Measurements from ENCODE around the gene ITGB8.

Gene ITGB8

GRCh38 chr7:20417260-20417659, 86.6 kb downstream of the ITGB8 start:
- no peaks in the 10 kb centered on the region for H3K27me3 ChIP-seq (ENCODE audit: control insufficient read depth, insufficient read depth, low read length)
- H3K36me3 ChIP-seq (ENCODE audit: control insufficient read depth, insufficient read depth, low read length), result no peaks in the 10 kb centered on the region
- no peaks in the 10 kb centered on the region for H3K4me1 ChIP-seq (ENCODE audit: control insufficient read depth, insufficient read depth, low read length)
- no peak overlapping the region for H3K4me3 ChIP-seq (ENCODE audit: low read length)
- no peaks in the 10 kb centered on the region for H3K9me3 ChIP-seq (ENCODE audit: control insufficient read depth, low read length)
- no peak overlapping the region for H3K9ac ChIP-seq (ENCODE audit: low read length)

GRCh38 chr7:20417675-20418382, 87.1 kb downstream of the ITGB8 start:
- Histone ChIP-seq H3K9ac (ENCODE audit: low read length) (no peak overlapping the region), H3K4me3 (ENCODE audit: low read length) (no peak overlapping the region), H3K36me3 (ENCODE audit: control insufficient read depth, insufficient read depth, low read length) (no peaks in the 10 kb centered on the region), H3K27me3 (ENCODE audit: control insufficient read depth, insufficient read depth, low read length) (no peaks in the 10 kb centered on the region), H3K9me3 (ENCODE audit: control insufficient read depth, low read length) (no peaks in the 10 kb centered on the region), H3K4me1 (ENCODE audit: control insufficient read depth, insufficient read depth, low read length) (no peaks in the 10 kb centered on the region)

- Histone ChIP-seq H3K4me1 (ENCODE audit: control insufficient read depth, insufficient read depth, low read length) (no peaks in the 10 kb centered on the region), H3K36me3 (ENCODE audit: control insufficient read depth, insufficient read depth, low read length) (no peaks in the 10 kb centered on the region), H3K27me3 (ENCODE audit: control insufficient read depth, insufficient read depth, low read length) (no peaks in the 10 kb centered on the region), H3K9ac (ENCODE audit: low read length) (no peak overlapping the region), H3K4me3 (ENCODE audit: low read length) (no peak overlapping the region), H3K9me3 (ENCODE audit: control insufficient read depth, low read length) (no peaks in the 10 kb centered on the region)
These were observed 93.8 kb downstream of the ITGB8 start for GRCh38 chr7:20424500-20424899.

GRCh38 chr7:20430664-20431063, 100.0 kb downstream of the ITGB8 start:
- Histone ChIP-seq H3K4me1 (ENCODE audit: control insufficient read depth, insufficient read depth, low read length) (no peaks in the 10 kb centered on the region), H3K27me3 (ENCODE audit: control insufficient read depth, insufficient read depth, low read length) (no peaks in the 10 kb centered on the region), H3K4me3 (ENCODE audit: low read length) (no peak overlapping the region), H3K36me3 (ENCODE audit: control insufficient read depth, insufficient read depth, low read length) (no peaks in the 10 kb centered on the region), H3K9ac (ENCODE audit: low read length) (no peak overlapping the region), H3K9me3 (ENCODE audit: control insufficient read depth, low read length) (no peaks in the 10 kb centered on the region)

- Histone ChIP-seq H3K36me3 (ENCODE audit: control insufficient read depth, insufficient read depth, low read length) (no peaks in the 10 kb centered on the region), H3K4me3 (ENCODE audit: low read length) (no peak overlapping the region), H3K4me1 (ENCODE audit: control insufficient read depth, insufficient read depth, low read length) (no peaks in the 10 kb centered on the region), H3K27me3 (ENCODE audit: control insufficient read depth, insufficient read depth, low read length) (no peaks in the 10 kb centered on the region), H3K9me3 (ENCODE audit: control insufficient read depth, low read length) (no peaks in the 10 kb centered on the region), H3K9ac (ENCODE audit: low read length) (no peak overlapping the region)
These were observed 100.4 kb downstream of the ITGB8 start for GRCh38 chr7:20431146-20431545.

GRCh38 chr7:20432071-20432470, 101.4 kb downstream of the ITGB8 start:
- Histone ChIP-seq H3K9ac (ENCODE audit: low read length) (no peak overlapping the region), H3K4me1 (ENCODE audit: control insufficient read depth, insufficient read depth, low read length) (no peaks in the 10 kb centered on the region), H3K4me3 (ENCODE audit: low read length) (no peak overlapping the region), H3K9me3 (ENCODE audit: control insufficient read depth, low read length) (no peaks in the 10 kb centered on the region), H3K36me3 (ENCODE audit: control insufficient read depth, insufficient read depth, low read length) (no peaks in the 10 kb centered on the region), H3K27me3 (ENCODE audit: control insufficient read depth, insufficient read depth, low read length) (no peaks in the 10 kb centered on the region)

- H3K36me3 ChIP-seq (ENCODE audit: control insufficient read depth, insufficient read depth, low read length), result no peaks in the 10 kb centered on the region
- peaks cover 7% of the 10 kb centered on the region for H3K4me1 ChIP-seq (ENCODE audit: control insufficient read depth, insufficient read depth, low read length)
- H3K9ac ChIP-seq (ENCODE audit: low read length), result no peak overlapping the region
- no peaks in the 10 kb centered on the region for H3K9me3 ChIP-seq (ENCODE audit: control insufficient read depth, low read length)
- H3K27me3 ChIP-seq (ENCODE audit: control insufficient read depth, insufficient read depth, low read length), result no peaks in the 10 kb centered on the region
- no peak overlapping the region for H3K4me3 ChIP-seq (ENCODE audit: low read length)
These were observed 104.6 kb downstream of the ITGB8 start for GRCh38 chr7:20435305-20435704.

GRCh38 chr7:20438248-20438647, 107.5 kb downstream of the ITGB8 start:
- H3K9me3 ChIP-seq (ENCODE audit: control insufficient read depth, low read length), result no peaks in the 10 kb centered on the region
- H3K36me3 ChIP-seq (ENCODE audit: control insufficient read depth, insufficient read depth, low read length), result no peaks in the 10 kb centered on the region
- H3K9ac ChIP-seq (ENCODE audit: low read length), result no peak overlapping the region
- H3K4me3 ChIP-seq (ENCODE audit: low read length), result no peak overlapping the region
- H3K4me1 ChIP-seq (ENCODE audit: control insufficient read depth, insufficient read depth, low read length), result peaks cover 7% of the 10 kb centered on the region
- H3K27me3 ChIP-seq (ENCODE audit: control insufficient read depth, insufficient read depth, low read length), result no peaks in the 10 kb centered on the region

- H3K9ac ChIP-seq (ENCODE audit: low read length), result no peak overlapping the region
- H3K36me3 ChIP-seq (ENCODE audit: control insufficient read depth, insufficient read depth, low read length), result no peaks in the 10 kb centered on the region
- no peaks in the 10 kb centered on the region for H3K9me3 ChIP-seq (ENCODE audit: control insufficient read depth, low read length)
- H3K4me3 ChIP-seq (ENCODE audit: low read length), result no peak overlapping the region
- no peaks in the 10 kb centered on the region for H3K27me3 ChIP-seq (ENCODE audit: control insufficient read depth, insufficient read depth, low read length)
- peaks cover 7% of the 10 kb centered on the region for H3K4me1 ChIP-seq (ENCODE audit: control insufficient read depth, insufficient read depth, low read length)
These were observed 108.1 kb downstream of the ITGB8 start for GRCh38 chr7:20438694-20439376.

GRCh38 chr7:20439416-20440185, 108.9 kb downstream of the ITGB8 start:
- H3K4me1 ChIP-seq (ENCODE audit: control insufficient read depth, insufficient read depth, low read length), result peaks cover 7% of the 10 kb centered on the region

GRCh38 chr7:20440472-20441105, 109.9 kb downstream of the ITGB8 start:
- Histone ChIP-seq H3K27me3 (ENCODE audit: control insufficient read depth, insufficient read depth, low read length) (no peaks in the 10 kb centered on the region), H3K36me3 (ENCODE audit: control insufficient read depth, insufficient read depth, low read length) (no peaks in the 10 kb centered on the region), H3K4me1 (ENCODE audit: control insufficient read depth, insufficient read depth, low read length) (peaks cover 7% of the 10 kb centered on the region), H3K9ac (ENCODE audit: low read length) (no peak overlapping the region), H3K9me3 (ENCODE audit: control insufficient read depth, low read length) (peaks cover 8% of the 10 kb centered on the region), H3K4me3 (ENCODE audit: low read length) (no peak overlapping the region)

More at GRCh38 chr7:20439416-20440185, 108.9 kb downstream of the ITGB8 start:
- H3K9ac ChIP-seq (ENCODE audit: low read length), result no peak overlapping the region
- H3K9me3 ChIP-seq (ENCODE audit: control insufficient read depth, low read length), result peaks cover 2% of the 10 kb centered on the region
- H3K36me3 ChIP-seq (ENCODE audit: control insufficient read depth, insufficient read depth, low read length), result no peaks in the 10 kb centered on the region
- no peak overlapping the region for H3K4me3 ChIP-seq (ENCODE audit: low read length)
- no peaks in the 10 kb centered on the region for H3K27me3 ChIP-seq (ENCODE audit: control insufficient read depth, insufficient read depth, low read length)

- Histone ChIP-seq H3K9me3 (ENCODE audit: control insufficient read depth, low read length) (peaks cover 8% of the 10 kb centered on the region), H3K27me3 (ENCODE audit: control insufficient read depth, insufficient read depth, low read length) (no peaks in the 10 kb centered on the region), H3K4me1 (ENCODE audit: control insufficient read depth, insufficient read depth, low read length) (peaks cover 7% of the 10 kb centered on the region), H3K4me3 (ENCODE audit: low read length) (no peak overlapping the region), H3K9ac (ENCODE audit: low read length) (no peak overlapping the region), H3K36me3 (ENCODE audit: control insufficient read depth, insufficient read depth, low read length) (no peaks in the 10 kb centered on the region)
These were observed 110.6 kb downstream of the ITGB8 start for GRCh38 chr7:20441346-20441745.

Measured in mucosa of stomach (tissue), 1 donor.